Endometrium (tissue), 2 donors: Measurements from ENCODE around the gene ZNF831.
A peak's percentile ranks its signal among the peaks of the same experiment; 100 is the strongest.

Experiments used
- FAIRE-seq: peaks from 2 replicates; lab custom pipeline; 2012; peaks lifted over from hg19 to GRCh38; lab: Jason Lieb, UNC
- donor health status: control.
- donor health status: control.

The ZNF831 gene

GRCh38 chr20:59214606-59215547, 51.3 kb downstream of the ZNF831 start:
- no peak for FAIRE-seq

GRCh38 chr20:59217173-59217572, 53.6 kb downstream of the ZNF831 start:
- FAIRE-seq, result no peak

DNA sequence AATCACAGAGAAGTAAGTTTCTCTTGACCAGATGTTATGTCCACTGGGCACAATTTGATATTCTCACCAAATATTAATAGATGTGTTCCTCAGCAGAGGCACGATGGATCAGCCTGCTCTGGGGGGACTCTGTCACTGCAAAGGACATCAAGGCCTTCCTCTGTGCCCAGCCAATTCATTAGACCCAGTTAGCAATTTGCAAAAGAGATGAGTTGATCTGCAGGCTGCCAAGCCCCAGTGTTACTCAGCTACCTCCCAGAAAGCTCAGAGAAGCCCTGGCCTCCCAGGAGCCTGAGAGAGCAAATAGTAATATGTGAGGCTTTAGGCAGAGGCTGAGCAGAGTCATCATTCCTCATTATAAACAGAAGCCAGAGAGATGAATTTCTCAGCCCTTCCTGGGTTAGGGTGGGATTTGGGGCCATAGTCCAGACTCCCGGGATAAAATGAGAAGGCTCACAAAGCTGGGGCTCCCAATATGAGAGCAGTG, 54.2 kb downstream of the ZNF831 start:
- no peak for FAIRE-seq

DNA sequence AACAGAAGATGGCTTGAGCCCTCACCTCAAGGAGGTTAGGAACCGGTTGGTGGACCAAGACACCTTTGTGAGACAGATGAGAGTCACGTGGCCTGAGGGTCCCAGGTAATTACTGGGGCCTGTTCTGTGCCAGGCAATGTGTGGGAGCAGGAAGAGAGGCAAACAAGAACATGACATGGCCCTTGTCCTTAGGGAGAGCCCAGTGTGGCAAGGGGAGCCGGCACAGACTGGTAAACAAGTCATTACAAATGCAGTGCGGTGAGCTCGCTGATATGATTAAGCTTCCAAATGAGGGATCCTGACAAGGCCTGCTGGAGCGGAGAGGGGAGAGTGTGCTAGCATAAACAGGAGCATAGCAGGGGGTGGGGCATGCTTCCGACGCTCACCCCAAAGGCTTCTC, 55.6 kb downstream of the ZNF831 start:
- no peak for FAIRE-seq

DNA sequence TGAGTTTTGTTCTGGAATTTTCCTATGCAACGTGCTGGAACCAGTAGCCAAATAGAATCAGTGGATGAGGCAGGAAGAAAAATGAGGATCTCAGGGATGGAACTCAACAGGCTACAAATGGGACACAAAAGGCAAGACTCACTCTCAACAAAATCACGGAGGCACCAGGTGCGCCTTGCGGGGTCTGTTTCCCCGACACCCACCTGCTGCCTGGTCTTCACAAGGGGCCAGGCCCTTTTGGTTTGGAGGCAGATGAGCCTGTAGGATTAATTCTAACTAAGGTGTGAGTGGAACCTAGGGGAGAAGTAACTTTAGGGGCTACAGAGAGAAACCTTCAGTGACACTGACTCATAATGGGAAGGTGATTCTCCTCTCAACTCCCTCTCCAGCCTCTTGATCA, 56.5 kb downstream of the ZNF831 start:
- FAIRE-seq, result no peak

DNA sequence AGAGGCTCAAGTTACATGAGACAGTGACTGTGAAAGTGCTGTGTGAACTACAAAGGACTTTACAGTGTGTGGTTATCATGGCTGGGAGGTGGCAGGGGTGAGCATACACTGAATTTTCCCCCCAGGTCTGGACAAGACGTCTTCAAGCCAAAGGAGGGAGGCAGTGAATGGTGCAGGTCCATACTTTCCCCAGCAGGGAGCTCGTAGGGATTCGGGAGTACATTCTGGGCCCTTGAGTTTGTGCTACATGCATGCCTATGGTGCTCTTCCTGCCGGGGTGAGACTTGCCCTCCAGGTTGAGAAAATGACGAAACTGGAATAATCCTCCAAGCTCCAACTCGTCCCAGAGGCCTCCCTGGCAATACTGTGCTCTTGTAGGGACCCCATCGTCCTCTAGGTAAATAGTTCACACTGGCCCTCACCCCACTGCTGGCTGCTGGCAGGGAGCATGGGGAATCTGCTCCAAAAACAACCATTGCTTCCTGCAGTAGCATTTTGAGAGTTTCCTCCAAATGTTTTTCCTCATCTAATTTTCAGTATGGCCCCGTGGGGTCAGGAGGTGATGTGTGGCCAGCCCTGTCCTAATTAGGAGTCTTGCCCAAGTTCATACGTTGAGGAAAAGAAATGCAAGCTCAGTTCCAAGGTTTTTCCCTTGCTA, 57.6 kb downstream of the ZNF831 start:
- FAIRE-seq, result no peak

- no peak for FAIRE-seq
Observed at GRCh38 chr20:59221707-59222252, 58.2 kb downstream of the ZNF831 start.

- no peak for FAIRE-seq
Observed at GRCh38 chr20:59222253-59223181, 58.9 kb downstream of the ZNF831 start.

DNA sequence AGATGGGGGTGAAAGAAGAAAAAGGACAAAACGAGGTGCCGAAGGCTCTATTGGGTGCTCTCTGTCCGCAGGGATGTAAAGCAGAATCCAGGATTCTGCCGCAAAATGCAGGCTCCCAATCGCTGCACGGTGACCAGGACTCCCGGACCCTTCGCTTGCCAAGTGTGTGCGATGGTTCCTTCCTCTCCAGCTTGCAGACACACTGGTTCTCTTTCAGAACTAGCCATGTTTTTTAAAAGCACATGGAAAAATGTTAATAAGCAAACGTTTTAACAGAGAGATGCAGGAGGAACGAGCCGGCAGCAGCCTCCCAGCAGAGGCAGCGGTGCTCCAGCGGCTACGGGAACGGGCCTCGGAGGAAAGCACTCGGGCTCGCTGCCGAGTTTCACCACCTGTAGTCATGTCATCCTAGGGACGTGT, 59.6 kb downstream of the ZNF831 start:
- no peak for FAIRE-seq

GRCh38 chr20:59223750-59224149, 60.1 kb downstream of the ZNF831 start:
- FAIRE-seq, result no peak

DNA sequence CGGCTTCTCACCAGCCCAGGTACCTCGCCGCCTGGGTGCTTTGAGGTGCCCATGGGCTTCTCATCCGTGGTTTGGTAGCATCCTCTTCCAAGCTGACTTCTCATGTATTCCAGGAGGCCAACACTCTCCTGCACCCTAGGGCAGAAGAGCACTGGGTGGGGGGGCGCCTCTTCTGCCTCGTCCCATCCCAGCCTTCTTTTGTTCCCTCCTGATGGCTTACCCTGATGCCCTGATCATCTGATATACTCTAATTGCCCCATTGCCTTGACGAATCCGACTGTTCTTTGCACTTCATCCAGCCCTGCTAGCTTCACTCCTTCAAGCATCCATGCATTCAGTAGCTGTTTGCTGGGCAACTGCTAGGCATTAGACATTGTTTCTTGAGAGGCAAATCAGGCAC, 60.6 kb downstream of the ZNF831 start:
- FAIRE-seq, result no peak

GRCh38 chr20:59230385-59230784, 66.8 kb downstream of the ZNF831 start:
- no peak for FAIRE-seq

DNA sequence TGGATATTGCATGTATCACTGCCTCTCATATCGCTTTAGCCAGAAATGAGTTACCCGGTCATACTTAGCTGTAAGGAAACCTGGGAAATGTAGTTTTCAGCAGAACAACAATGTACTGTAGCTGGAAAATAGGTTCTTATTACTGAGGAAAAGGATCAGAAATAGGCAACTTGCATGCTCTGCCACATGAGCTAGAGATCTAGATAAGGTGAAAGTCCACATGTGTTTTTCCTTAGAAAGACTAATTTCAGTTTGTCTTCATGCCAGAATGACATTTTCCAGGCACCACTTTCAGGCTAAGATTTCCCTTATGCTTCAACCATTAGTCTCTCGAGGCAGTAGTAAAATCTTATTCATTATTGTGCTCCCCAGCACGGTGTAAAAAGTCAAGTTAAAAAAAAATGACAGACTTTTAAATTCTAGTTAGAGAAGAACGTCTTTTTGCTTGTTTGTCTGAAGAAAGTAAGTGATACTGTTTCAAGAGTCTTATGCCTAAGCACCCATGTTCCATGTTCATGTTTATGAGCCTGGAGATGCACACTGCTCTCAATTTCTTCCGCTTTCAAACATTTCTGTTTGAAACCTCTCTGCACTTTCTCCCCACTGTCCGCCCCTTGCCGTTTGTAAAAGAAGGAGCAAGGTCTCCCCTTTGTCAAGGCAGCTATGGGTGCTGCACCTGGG, 67.6 kb downstream of the ZNF831 start:
- FAIRE-seq, result peak; percentile 93

DNA sequence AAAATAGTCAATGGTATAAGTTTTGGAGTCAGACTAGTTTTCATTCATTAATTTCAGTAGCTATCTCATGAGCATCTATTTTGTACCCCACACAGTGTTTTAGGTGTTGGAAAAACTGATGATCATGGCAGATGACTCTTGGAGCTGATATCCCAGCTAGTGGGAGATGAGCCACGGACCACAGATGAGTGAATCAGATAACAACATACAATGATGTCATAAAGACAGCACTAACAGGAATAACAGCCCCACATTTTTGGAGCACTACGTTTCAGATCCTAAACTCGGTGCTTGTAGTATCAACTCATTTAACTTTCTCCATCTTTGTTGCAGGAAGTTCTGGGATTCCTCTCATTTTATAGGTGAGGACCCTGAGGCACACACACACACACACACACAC, 69.0 kb downstream of the ZNF831 start:
- no peak for FAIRE-seq

DNA sequence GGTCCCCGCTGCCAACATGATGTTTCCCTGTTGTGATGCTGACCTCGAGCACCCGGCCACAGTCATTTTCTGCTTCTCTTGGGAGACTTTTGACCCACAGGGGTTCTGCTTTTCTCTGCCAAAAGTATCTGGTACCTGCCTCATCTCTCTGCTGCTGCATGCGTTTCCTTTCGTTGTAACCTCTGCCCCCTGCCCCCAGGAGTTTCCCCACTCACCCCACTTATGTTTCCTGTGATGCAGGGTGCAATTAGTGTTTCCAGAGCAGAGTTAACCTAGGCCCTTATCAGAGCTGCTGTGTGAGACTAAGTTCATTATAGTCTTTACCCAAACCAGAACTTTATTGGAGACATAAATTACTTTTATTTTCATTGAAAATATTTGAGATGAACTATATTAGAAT, 71.6 kb downstream of the ZNF831 start:
- no peak for FAIRE-seq

DNA sequence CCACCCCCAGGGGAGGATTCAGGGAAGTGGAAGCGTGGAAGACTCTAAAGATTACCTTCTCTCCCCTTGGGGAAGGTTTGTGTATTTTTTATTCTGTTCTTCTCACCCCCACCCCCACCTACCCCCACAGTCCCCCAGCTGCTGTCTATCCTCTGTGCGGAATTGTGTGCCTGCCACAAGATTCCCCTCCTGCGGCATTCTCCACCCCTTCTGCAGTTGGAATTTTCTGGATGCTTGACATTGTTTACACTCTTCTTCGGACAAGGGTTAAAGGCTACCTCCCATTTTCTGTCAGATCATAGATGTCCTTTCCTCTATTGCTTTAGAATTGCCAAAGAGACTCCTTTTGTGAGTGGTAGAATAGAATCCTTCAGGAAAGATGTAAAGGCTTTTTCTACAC, 76.4 kb downstream of the ZNF831 start:
- FAIRE-seq, result no peak

DNA sequence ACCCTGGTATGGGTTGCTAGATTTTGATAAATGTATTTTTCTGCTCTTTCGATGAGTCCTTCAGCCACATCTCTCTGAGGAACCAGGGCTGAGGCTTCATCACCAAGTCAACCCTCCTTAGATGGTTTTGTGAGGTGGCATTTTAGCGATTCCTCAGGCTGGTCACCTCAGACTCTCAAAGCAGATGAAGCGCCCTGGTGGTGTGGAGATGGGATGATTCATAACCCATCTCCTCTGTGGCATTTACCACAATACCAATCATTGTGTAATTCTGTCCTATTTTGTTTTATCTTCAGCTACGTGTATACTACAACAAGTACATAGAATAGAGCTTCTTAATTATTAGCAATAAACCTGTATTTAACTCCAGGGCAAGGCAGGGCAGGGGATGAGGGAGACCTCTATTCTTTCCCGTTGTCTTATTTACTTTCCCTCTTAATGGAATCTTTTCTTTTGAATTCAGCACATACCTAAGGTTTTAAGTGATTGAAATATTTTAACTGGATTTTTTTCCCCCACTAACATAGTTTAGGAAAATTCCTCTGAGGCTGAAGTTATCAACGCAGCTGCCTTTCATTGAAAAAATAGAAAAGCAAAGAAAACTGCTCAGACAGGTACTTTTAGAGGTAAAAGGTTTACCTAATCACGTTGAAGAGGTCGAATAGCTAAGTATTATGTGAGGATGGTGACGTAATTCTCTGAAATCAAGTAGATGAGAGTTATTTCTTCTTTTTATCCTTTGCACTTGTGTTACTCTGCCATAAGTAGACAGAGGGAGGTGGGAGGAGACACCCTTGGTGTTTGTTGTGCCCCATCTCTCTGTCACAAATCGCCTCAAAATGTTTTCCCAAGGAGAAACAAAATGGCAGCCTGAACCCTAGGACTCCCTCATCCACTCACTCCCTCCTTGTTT, 79.3 kb downstream of the ZNF831 start:
- FAIRE-seq, result no peak

- FAIRE-seq, result no peak
Observed at GRCh38 chr20:59246691-59247400, 83.2 kb downstream of the ZNF831 start.
